HG02840 (cell line): ENCODE measurements around the gene ATRN.

Experiments used
- ATAC-seq: cut with Tn5 transposase; IDR thresholded peaks from one replicate; pipeline ENCODE4 v1.9.1; 2021; ENCODE audit warnings: mild to moderate bottlenecking, moderate library complexity, moderate number of reproducible peaks; ENCODE audit not compliant: unreplicated experiment, low FRiP score

ATRN gene

GRCh38 chr20:3671986-3672546 lies 201.2 kb downstream of the ATRN start:
- ATAC-seq, result no peak

- no peak for ATAC-seq
Measured at GRCh38 chr20:3672547-3673171, 201.8 kb downstream of the ATRN start.

- no peak for ATAC-seq
Measured at GRCh38 chr20:3673221-3674070, 202.6 kb downstream of the ATRN start.

GRCh38 chr20:3674447-3674846 lies 203.6 kb downstream of the ATRN start:
- no peak for ATAC-seq

GRCh38 chr20:3674995-3675900 lies 204.4 kb downstream of the ATRN start:
- ATAC-seq, result no peak

- ATAC-seq, result no peak
Measured at GRCh38 chr20:3677733-3678132, 206.9 kb downstream of the ATRN start.

GRCh38 chr20:3678198-3678597 lies 207.4 kb downstream of the ATRN start:
- ATAC-seq, result no peak

GRCh38 chr20:3678856-3679720 lies 208.3 kb downstream of the ATRN start:
- no peak for ATAC-seq

GRCh38 chr20:3679749-3680700 lies 209.2 kb downstream of the ATRN start:
- ATAC-seq, result no peak

GRCh38 chr20:3680701-3681351 lies 210.0 kb downstream of the ATRN start:
- no peak for ATAC-seq

- no peak for ATAC-seq
Measured at GRCh38 chr20:3681352-3681930, 210.6 kb downstream of the ATRN start.

GRCh38 chr20:3681931-3682781 lies 211.3 kb downstream of the ATRN start, which contains the start of gene ADAM33:
ADAM33 (minus strand) TSS chr20:3682010; CDS start chr20:3682004, 6 bp downstream.
- ATAC-seq, result no peak

GRCh38 chr20:3685341-3685740 lies 214.5 kb downstream of the ATRN start:
- no peak for ATAC-seq

- no peak for ATAC-seq
Measured at GRCh38 chr20:3686421-3686820, 215.6 kb downstream of the ATRN start.

GRCh38 chr20:3686867-3687321 lies 216.1 kb downstream of the ATRN start:
- no peak for ATAC-seq

GRCh38 chr20:3687655-3688054 lies 216.8 kb downstream of the ATRN start:
- no peak for ATAC-seq

GRCh38 chr20:3689978-3690377 lies 219.2 kb downstream of the ATRN start:
- ATAC-seq, result no peak
